GM18502 (cell line): Measurements from ENCODE around the gene ACSL3.
"Not testable (repeated sequence)": the region's sequence is repeated elsewhere in the genome, so short reads cannot be mapped to it uniquely, and the experiment has no call there.

Experiments used
- ATAC-seq: cut with Tn5 transposase; IDR thresholded peaks from one replicate; pipeline ENCODE4 v1.9.1; 2021; ENCODE audit warnings: mild to moderate bottlenecking; ENCODE audit not compliant: unreplicated experiment, poor library complexity

The ACSL3 gene

DNA sequence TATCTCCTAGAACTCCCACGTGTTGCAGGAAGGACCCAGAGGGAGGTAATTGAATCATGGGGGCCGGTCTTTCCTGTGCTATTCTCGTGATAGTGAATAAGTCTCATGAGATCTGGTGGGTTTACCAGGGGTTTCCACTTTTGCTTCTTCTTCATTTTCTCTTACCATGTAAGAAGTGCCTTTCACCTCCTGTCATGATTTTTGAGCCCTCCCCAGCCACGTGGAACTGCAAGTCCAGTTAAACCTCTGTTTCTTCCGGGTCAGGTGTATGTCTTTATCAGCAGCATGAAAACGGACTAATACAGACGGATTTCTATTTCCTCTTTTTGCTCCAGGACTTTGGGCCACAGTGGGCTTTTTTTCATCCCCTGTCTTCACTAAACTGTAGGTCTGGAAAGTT lies 102.8 kb downstream of the ACSL3 start:
- no peak for ATAC-seq

DNA sequence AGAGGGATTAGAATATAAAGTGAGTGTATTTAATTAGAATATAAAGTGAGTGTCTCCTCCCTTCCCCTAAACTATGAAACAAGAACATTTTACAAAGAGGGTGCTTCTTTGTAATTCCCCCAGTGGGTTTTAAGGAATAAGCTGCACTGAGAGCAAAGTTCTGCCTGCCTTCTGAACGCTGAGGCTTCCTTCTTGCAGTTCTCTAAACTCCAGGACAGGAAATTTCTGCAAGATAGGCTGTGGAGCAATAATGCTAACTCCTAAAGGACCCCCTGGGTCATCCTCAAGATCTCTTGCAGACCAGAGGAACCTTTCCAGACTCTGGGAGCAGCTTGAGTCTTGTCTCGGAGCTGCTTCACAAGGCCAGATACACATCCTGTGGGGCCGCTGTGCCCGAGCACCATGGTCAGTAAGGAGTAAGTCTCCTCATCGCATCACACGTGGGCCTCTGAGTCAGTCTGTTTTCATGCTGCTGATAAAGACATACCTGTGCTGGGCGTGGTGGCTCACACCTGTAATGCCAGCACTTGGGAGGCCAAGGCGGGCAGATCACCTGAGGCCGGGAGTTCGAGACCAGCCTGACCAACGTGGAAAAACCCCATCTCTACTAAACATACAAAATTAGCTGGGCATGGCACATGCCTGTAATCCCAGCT lies 103.7 kb downstream of the ACSL3 start:
- no peak for ATAC-seq

DNA sequence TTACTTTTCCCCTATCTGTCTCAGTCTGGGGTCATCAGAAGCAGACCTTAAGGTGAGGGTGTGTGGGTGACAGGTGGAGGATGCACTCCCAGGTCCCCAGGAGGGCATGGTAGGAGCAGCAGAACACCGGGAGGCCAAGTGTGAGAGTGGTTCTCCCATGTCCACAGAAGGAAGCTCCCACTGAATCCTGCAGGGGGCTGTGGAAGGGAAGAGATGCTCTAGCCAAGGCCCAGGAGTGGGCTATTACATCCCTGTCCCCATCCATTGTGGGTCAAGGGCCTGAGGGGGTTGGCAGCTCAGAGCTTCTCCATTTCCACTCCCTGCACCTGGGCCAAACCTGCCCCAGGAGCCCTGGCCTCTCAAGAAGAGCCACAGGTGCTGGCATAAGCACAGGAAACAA lies 104.7 kb downstream of the ACSL3 start:
- no peak for ATAC-seq

DNA sequence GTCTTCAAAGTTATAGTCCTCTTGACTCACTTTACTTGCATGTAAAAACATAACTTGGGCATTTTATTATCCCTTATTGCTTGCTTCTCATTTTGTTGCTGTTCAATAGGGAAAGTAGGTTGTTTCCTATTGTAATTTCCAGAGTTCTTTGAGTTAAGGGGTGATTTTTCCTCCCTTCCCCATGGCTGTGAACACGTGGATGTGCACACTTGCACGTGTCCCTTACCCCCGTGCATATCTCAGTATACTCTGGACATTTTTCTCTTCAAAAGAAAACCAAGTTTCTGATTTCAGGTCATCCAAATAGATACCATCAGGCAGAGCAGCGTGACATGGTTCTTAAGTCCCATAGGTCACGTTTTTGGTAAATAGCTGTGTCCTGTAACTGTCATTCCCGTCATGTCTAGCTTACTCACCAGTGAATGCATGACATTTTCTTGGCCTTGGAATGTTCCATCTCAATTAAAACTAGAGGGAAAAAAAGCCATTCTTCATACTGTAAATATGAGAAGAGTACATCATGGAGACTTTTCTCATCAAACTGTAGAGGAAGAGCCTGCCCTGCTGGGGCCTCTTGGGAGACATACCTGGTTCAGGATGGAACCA lies 107.8 kb downstream of the ACSL3 start:
- ATAC-seq: no peak

DNA sequence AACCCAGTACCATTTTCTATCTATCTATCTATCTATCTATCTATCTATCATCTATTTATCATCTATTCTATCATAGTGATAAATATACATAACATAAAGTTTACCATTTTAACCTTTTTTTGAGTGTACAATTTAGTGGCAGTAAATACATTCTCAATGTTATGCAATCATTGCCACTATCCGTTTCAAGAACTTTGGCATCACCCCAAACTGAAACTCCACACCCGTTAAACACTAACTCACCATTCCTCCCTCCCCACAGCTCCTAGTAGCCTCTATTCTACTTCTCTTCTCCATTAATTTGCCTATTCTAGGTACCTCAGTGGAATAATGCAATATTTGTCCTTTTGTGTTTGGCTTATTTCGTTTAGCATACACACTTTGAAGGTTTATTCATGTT lies 108.7 kb downstream of the ACSL3 start:
- no peak for ATAC-seq

DNA sequence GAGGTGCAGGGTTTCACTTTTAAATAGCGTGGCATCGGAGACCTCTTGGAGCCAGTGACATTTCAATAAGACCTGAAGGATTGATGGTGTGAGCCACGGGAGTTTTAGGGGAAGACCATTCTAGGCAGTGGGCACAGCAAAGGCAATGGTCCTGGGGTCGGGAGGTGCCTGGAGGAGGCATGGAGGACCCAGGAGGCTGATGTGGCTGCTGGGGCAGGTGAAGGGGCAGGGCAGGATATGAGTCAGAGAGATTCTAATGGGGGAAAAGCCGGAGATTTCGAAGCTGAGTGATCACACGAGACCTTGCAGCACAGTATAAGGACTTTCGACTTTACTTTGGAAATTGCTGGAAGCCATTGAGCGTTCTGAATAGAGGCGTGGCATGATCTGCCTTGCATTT lies 111.6 kb downstream of the ACSL3 start:
- no peak for ATAC-seq

DNA sequence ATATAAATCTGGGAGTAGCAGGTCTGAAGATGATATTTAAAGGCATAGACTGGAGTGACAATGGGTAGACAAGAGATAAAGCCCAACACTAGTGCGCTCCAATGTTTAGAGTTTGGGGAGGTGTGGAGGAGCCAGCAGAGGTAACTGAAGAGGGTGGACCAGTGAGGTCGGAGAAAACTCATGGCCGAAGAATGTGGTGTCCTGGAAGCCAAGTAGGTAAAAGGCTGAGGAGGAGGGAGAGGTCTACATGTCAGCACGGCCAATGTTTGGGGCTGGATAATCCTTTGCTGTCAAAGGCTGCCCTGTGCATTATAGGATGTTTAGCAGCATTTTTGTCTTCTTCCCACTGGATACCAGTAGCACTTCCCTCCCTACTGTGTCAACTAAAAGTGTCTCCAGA lies 112.4 kb downstream of the ACSL3 start:
- no peak for ATAC-seq

DNA sequence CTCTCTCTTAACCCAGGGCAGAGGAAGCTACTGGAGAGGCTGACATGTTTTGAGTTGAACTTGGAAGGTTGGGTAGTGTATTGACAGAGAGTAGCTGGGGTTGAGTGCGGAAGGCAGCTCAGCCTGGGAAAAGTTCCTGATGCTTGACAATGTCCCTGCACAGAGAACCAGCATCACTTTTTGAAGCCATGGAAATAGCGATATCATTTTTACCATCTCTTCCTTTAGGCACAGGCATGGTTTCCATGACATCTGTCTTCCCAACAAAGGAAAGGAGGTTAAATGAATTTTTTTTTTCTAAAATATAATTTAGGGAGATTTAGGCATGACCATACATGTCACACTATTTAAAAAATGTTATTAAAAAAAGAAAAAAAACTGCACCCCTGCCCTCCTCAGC lies 112.9 kb downstream of the ACSL3 start:
- no peak for ATAC-seq

DNA sequence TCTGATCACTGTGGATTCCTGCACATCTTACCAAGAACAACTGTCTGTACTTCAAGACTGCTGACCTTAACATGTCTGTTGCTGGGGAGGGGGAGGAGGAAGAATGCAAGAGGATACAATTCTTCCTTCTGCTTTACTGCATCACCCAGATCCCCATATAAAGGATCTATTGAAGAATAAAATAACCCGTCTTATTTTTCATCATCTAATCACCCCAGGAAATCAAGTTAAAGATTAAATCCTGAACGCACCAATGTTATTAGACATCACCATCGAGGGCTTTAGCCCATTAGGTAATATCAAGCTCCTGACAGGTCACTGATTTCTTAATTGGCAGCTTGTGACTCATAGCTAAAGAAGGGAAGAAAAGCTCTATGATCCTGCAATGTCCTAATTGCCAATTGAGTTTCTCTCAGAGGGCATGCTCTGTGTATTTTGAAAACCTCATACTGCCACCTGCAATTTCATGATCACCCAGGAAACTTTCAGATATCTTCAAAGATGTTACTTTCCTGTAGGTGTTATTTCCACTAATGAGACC lies 115.8 kb downstream of the ACSL3 start:
- no peak for ATAC-seq

DNA sequence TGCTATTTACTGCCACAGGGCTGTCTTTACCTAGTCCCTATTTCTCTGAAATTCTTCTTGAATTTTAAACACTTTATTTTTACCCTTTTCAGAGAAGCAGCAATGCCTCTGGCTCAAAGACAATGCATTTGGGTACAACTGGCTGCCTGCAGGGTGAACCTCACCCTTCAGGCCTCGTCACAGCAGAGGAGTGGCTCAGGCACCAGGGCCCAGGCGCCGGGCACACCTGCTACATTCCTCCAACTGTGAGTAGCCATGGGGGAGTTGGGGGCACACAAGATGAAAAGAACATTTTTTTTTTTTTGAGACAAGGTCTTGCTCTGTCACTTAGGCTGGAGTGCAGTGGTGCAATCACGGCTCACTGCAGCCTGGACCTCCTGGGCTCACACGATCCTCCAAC lies 116.3 kb downstream of the ACSL3 start:
- ATAC-seq: no peak

DNA sequence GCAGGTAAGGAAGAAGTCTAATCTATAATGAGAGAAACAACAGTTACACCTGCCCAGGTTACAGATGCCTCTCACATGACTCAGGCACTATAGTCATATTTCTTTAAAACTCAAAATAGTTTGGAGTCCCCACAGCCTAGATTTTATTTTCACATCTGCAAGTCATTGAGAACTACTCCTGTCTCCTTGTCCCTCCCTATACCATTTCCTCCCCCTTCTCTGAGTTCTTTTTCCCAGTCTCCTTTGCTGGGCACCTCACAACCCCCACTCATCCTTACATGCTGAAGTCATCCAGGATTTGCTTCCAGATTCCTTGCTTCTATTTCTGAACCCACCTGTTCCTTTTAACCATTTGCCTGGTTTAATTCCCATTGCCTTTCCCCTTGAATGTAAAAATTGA lies 118.0 kb downstream of the ACSL3 start:
- no peak for ATAC-seq

DNA sequence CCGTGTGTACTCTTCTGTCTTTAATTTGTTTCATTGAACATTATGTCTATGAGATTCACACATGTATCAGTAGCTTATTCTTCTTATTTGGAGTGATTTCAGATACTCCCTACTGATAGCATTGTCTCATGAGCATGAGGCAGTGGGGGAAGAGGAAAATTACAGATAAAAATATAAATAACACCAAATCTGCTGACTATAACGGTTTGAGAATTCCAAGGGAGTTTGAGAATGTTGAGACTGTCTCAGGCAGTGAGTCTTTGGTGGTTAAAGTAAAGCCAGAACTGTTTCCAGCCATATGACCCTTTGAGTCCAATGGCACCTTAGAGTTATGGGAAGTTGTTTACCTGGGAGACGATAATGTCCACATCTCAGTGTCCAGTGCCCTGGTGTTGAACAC lies 118.6 kb downstream of the ACSL3 start:
- no peak for ATAC-seq

DNA sequence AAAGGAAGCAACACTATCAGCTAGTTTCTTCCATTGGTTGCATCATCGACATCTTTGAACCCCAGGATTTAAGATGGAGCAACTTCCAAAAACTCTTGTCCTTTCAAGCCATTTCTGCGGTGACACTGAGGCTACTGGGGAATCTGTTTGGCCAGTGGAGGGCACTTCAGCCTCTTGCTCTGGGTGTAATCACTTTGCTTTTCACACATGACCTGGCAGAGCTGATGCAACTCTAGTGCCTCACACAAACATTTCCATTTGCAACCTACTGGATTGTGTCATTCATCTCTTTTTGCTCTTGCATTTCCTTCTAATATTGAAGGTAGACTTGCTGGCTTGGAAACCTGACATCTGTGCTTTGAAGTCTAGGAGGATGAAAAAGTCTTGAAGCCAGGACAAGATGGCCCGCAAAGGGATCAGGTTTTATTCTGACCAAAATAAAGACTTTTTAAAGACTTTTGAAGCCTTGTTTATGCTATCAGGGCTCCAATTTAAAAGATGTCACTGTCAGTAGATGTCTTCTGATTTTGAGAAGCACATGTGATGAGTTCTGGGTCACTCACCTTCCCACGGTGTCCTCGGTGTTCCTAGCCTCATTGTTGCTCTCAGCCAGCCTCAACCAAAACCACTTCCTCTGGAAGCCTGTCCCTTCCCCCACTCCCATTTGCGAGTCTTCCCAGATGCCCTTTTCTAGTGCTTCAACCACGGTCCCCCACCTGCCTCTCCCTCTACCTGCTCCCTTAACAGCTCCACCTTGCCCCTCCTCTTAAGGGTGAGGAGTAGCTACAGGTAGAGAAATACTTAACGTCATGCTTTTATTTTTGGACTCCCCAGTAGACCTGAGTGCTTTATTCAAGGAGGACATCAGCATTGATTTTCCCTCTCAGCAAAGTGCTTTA lies 121.4 kb downstream of the ACSL3 start:
- ATAC-seq: peak; percentile 78

DNA sequence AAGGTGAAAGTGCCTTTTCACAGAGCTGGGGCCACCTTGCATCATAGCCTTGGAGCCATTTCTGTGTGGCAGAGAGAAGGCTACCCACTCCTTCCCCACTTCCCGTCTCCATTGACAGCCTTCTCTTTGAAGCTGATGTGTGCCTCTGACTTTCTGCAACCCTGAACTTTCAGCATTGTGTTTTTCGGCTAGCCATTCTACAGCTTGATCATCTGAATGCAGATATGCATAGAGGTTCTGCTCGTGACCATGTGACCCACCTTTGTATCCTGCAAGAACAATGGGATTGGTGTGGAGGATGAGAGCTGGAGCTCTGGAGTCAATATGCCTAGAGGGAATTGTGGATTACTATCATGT lies 122.1 kb downstream of the ACSL3 start:
- ATAC-seq: no peak

DNA sequence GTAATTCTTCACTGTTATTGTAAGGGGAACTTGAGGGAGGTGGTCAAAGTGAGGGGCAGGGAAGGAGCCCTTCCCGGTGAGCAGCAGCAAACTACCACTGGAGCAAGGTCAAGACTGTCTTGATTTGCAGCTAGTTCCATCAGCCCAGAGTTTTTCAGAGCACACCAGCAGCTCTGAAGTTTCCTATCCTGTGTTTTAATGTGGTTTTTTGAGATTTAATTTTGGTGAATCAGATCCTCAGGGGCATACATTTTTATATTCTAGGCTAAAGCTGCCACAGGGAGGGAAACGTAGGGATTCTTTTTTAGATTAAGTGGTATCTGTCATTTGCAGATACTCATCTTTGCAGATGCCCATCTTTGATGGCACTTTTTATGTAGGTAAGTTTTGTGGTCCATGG lies 124.1 kb downstream of the ACSL3 start:
- ATAC-seq: no peak

DNA sequence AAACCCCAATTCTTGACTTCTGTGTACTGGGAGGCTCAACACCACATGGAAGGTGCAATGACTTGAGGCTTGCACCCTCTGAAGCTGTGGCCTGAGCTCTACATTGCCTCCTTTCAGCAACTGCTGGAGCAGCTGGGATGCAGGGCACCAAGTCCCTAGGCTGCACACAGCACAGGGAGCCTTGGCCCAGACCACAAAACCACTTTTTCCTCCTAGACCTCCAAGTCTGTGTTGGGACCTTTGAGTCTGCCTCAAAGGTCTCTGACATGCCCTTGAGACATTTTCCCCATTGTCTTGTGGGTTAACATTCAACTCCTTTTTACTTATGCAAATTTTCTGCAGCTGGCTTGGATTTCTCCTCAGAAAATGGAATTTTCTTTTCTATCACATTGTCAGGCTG lies 128.6 kb downstream of the ACSL3 start:
- no peak for ATAC-seq

DNA sequence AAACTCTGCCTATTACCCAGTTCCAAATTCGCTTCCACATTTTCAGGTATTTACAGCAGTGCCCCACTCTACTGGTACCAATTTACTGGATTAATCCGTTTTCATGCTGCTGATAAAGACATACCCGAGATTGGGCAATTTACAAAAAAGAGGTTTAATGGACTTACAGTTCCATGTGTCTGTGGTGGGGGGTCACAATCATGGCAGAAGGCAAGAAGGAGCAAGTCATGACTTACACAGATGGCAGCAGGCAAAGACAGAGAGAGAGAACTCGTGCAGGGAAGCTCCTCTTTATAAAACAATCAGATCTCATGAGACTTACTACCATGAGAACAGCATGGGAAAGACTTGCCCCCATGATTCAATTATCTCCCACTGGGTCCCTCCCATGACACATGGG lies 129.4 kb downstream of the ACSL3 start:
- not testable (repeated sequence) for ATAC-seq

DNA sequence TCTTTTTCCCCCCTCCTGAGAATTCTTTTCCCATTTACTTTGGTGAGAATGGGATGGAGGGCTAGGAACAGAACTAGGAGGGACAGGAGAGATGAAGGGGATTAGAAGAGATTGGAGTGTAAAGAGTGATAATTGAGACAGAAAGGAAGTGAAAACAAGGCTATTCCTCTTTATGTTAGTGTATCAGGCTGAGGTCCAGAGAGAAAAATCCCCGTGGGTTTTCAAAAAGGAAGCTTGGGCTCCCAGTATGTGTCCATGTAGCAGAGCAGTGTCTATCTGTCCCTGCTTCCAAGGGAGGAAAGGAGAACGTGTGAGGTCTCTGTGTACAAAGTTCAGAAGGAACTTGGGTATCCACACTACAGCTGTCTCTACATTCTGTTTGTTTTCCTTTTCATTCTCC lies 131.3 kb downstream of the ACSL3 start:
- no peak for ATAC-seq
